H1 (cell line): ENCODE measurements around the gene TMTC4. TPM values are rescaled to one million over a fixed set of nuclear protein-coding genes. Genes with fewer than 3 reads are reported as not detected.

Source experiments
- RFX5 ChIP-seq: IDR thresholded peaks from 2 replicates; pipeline ENCODE4 v1.6.1; 2011; ENCODE audit warnings: low read depth, low read length, improper control_type of control experiment, borderline replicate concordance
- SP2 ChIP-seq: IDR thresholded peaks from 2 replicates; pipeline ENCODE4 v1.6.1; 2012; ENCODE audit warnings: mild to moderate bottlenecking, low read length, inconsistent platforms
- polyA plus RNA-seq, 7 experiments: library from polyadenylated mRNA; depleted of rRNA in 3 of 7; stranded (reverse) in 5 of 7; unstranded in 2 of 7; fragments of >200 nt in 5 of 7; fragments of 200-250 nt in 2 of 7; gene quantifications; 1 replicate in 5 of 7; 2 replicates in 1 of 7; 4 replicates in 1 of 7; pipeline versions ENCODE4 v1.2.1 to v1.2.3, GENCODE V29; 2011 to 2013; ENCODE audit warnings: missing spikeins in 2 of 7, mixed read lengths in 2 of 7
- total RNA-seq: library from RNA; stranded (reverse); fragmentation: NEBNext Ultra II Directional; extraction: Animal tissue kit (Norgen Biotek cat#: 25700); gene quantifications from 2 replicates; pipeline ENCODE4 v1.2.1, GENCODE V29; 2021
- TF ChIP-seq, protein P1 (sequence below), 3 experiments: IDR thresholded peaks; 1 replicate in 2 of 3; 2 replicates in 1 of 3; pipeline versions ENCODE4 v1.5.1 to v1.6.1; 2011; ENCODE audit warnings: low read length in 3 of 3, mild to moderate bottlenecking in 3 of 3, inconsistent platforms in 2 of 3, low read depth in 1 of 3, moderate library complexity in 1 of 3; ENCODE audit not compliant: insufficient read depth in 1 of 3; ENCODE audit errors: control extremely low read depth in 1 of 3

Gene TMTC4
- total and polyA plus RNA-seq, 2 of the 8 experiments (the other 6 are each of a cell fraction or from before 2014, with no cell fraction given) = 26.3 to 42.6 TPM

DNA sequence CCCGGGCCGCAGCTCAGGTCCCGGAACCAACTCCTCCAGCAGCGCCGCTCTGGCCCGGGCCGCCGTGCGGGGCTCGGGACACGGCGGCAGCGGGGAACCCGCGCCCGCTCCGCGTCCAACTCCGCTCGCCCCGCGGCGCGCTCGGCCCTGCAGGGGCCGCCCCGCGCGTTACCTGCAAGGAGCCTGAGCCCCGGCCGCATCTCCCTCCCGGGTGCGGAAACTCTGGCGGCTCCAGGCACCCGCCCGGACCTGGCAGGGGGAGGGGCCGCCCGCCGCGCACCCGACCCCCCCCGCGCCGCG is at the start of gene TMTC4 (continued):
- TF ChIP-seq SP2 (no peak), RFX5 (no peak)
- TF ChIP-seq, protein P1, sequence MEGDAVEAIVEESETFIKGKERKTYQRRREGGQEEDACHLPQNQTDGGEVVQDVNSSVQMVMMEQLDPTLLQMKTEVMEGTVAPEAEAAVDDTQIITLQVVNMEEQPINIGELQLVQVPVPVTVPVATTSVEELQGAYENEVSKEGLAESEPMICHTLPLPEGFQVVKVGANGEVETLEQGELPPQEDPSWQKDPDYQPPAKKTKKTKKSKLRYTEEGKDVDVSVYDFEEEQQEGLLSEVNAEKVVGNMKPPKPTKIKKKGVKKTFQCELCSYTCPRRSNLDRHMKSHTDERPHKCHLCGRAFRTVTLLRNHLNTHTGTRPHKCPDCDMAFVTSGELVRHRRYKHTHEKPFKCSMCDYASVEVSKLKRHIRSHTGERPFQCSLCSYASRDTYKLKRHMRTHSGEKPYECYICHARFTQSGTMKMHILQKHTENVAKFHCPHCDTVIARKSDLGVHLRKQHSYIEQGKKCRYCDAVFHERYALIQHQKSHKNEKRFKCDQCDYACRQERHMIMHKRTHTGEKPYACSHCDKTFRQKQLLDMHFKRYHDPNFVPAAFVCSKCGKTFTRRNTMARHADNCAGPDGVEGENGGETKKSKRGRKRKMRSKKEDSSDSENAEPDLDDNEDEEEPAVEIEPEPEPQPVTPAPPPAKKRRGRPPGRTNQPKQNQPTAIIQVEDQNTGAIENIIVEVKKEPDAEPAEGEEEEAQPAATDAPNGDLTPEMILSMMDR (IDR thresholded peaks at IDR 0.05; ENCODE audit: control extremely low read depth in 1 of 3, insufficient read depth in 1 of 3, low read depth in 1 of 3, low read length in 3 of 3) = no peak
